GM12872 (cell line): ENCODE measurements around the gene COX6A2.

Source experiments
- CTCF ChIP-seq: IDR thresholded peaks from 3 replicates; pipeline ENCODE4 v1.5.1; 2011; ENCODE audit warnings: low read depth, mild to moderate bottlenecking, low read length, moderate library complexity; ENCODE audit not compliant: insufficient read depth

Gene COX6A2

GRCh38 chr16:31382485-31383161 is 45.5 kb downstream of the COX6A2 start:
- TF ChIP-seq CTCF = peak; percentile 78

- no peak for TF ChIP-seq CTCF
Measured at GRCh38 chr16:31380201-31380600, 48.0 kb downstream of the COX6A2 start.
